NCI-H146 treated with DMSO at 0.1 percent for 48 hours (cell line): ENCODE data around the gene BRS3.
A peak's percentile ranks its signal among the peaks of the same experiment; 100 is the strongest.

Source experiments
- DNase-seq: peaks from one replicate; lab custom pipeline; 2025; ENCODE audit not compliant: unreplicated experiment; lab: John Stamatoyannopoulos, UW

BRS3 gene

DNA sequence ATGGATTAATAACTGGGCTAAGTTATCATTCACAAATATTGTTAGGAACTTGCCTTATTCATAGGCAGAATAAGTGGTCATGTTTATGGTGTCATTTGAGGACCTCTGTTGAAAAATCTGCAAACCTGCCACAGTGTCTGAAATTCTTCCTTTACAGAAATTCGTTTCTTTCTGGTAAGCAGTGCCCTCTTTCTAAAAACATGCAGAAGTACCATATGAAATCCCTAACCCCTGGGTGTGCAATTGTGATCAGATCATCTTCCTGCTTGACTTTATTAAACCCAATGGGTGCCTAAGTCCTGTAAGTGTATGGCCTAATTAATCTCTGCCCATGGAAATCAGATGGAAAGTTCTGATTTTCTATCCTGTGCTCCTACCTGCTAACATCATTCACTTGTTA is 5.3 kb downstream of the BRS3 start:
- DNase-seq: no peak

DNA sequence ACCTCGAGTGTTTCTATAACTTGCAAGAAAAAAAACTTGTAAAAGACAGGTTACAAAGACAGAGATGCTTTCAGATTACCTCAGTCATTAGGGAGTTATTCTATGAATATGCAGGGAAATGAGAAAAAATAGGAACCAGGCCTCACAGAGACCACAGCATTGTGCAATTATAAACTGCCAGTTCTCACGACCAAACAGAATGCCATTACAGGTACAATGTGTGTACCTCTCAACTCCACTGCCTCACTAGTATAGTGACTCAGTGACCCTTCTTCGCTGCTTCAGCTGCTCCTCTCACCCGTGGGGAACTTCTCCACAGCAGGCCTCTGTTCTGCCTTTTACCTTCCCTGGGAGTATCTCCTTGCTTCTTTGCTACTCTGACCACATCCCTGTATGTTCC is 7.3 kb downstream of the BRS3 start:
- no peak for DNase-seq

DNA sequence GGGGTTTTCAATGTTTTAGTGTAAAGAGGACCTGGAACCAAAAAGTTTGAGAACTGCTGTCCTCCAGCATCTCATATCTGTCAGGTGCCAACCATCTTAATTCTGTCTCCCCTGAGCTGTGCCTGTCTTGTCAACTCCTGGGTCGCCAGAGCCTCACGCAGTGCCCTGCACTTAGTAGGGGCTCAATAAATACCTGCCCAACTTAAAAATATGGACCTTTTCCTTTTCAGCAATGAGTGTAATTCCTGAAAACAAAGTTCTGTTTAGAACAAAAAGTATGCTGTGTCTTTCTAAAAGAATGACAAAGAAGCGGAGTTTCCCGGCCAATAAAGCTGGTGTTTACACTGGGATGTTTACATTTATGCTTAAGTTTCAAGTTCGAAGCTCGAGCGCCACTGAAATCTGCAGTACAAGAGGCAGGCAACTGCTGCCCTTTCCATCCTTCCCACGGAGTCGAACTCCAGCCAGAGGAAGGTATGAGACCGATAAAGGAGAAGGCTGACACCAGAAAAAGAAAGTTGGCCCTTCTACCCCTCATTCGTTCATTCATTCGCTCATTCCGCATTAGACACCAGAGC is 8.5 kb downstream of the BRS3 start:
- DNase-seq: no peak

DNA sequence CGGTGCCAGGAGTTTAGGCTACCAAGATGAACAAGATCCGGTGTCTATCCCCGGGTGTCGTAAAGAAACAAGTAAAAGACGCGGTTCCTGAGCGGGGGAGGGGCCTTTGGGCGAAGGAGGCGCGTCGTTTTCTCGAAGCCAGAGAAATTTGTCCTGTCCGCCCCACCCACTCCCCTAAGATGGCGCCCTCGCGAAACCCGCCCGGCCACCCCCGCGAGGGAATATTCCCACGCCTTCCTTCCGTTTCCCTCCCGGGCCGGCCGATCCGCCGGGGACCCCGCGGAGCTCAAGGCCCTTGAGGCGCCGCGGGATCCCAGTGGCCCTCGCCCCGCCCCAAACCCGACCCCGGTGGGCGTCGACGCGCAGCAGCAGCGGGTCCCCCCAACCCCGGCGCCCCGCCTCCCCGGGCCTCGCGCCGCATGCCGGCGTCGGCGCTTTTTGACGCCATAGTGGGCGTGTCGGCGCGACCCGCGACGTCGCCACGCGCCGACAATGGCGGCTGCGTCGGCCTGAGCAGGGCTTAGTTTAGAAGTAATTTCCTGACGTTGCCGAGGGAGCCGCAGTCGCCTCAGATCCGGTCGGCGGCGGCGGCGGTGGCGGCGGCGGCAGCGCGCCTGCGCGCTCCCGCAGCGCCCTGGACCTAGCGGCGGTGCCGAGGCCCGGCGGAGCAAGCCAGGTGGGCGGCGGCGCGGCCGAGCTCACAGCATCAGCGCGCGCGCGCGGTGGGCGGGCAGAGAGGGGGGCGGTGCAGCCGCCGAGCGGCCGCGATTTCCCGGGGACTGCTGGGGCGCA is 9.2 kb downstream of the BRS3 start:
- peak; percentile 46 for DNase-seq

DNA sequence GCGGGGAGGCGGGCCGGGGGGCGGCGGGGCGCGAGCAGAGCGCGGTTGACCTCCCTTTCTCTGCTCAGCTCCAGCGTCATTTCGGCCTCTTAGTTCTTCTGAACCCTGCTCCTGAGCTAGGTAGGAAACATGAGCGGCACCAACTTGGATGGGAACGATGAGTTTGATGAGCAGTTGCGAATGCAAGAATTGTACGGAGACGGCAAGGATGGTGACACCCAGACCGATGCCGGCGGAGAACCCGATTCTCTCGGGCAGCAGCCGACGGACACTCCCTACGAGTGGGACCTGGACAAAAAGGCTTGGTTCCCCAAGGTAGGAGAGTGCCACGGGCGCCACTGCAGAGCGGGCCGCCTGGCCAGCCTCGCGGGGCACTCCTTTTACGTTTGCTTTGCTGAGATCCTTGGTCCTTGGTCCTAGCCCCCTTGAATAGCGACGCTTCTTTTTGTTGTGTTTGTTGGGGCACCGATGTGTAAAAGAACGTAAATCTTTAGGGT is 9.9 kb downstream of the BRS3 start, which contains the start of gene HTATSF1:
TSS of gene HTATSF1 (plus strand) at position 37 of the 497 bp plus-strand sequence. CDS start at position 130, 93 bp downstream.
- DNase-seq: peak; percentile 46

DNA sequence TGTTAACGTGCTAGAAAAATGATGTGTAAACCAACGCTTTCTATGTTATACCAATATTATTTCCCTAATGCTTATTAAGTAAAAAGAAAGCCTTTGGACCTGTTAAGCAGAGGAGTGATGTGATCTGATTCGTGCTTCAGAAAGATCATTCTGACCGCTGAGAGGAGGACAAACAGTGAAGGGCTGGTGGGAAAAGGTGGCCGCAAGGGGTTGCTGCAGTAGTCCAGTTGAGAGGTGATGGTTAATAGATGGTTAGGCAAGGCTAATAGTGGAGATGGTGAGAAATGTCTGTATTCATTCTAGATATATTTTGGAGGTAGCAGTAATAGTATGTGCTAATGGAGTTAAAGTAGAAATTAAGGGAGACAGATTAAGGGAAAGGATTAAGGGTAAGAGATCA is 31.3 kb downstream of the BRS3 start:
- DNase-seq: no peak

DNA sequence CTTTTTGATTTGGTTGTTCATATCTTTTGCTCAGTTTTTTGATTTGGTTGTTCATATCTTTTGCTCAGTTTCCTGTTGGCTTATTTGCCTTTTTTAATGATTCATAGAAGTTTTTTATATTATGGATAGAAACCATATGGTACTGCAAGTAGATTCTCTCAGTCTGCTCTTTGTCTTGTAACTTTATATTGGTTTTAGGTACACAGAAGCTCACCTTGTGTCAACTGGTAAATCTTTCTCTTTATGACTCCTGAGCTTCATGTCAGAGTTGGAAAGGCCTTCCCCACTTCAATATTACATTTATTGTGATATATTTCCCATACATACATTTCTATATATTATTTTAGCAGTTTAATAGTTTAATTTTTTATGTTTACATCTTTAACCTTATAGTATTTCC is 36.0 kb downstream of the BRS3 start:
- no peak for DNase-seq

DNA sequence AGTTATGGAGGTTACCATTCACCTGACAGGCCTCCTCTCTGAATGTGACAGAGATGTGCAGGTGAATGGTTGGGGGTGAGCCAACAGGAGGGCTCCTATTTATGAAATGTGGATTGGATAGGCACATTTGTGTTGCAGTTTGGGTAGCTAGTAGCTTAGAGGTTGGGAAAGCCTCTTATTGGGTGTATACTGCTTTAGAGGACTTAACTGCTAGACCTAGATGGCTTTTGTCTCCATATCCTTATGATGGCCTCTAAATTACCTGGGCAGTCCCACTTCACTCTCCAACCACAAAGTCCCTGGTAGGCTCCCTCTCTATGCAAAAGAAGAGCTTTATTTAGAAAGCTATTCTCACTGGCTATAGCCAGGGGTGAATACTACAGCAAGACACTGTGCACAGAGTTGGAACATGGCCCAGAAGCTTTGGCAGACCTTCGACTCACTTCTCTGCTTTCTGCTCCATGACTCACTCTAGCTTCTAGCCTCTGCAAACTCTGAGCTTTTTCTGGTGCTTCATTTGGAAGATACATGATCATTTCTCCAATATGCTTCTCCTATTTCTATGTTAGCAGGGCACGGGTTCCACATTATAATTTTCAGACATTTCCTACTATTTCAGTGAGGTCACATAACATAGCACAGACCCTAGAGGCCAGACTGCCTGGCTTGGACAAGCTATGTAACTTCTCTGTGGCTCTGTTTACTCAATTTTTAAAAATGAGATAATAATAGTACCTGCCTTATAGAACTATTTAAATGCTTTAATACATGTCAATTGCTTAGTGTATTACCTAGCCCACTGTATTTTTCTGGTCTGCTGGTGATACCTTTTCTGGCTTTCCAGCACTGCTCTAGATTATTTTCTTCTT is 38.2 kb downstream of the BRS3 start:
- DNase-seq: no peak

DNA sequence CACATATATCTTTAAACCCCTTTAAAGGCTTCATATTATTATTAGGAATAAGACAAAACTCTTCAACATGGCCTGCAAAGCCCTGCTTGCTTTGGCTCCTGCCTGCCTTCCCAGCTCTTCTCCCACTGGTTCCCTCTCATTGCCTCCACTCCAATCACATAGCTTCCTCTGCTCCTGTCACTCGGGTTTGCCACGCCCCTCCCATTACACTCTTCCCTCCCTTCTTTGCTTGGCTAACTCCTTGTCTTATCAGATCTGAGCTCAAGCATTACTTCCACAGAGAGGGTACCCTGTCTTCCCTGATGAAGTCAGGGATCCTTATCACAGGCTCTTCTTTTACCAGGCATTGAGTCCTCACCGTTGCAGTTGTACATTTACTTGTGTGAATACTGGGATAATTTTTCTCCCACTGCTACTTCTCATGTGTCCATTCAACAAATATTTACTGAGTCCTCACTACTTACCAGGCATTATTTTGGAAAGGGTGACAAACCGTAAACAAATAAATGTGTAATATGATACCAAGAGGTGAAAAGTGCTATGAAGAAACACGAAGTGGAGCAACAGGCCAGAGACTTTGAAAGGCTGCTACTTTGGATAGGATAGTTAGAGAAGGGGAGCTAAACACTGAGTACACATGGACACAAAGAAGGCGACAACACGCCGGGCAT is 41.0 kb downstream of the BRS3 start:
- DNase-seq: no peak

DNA sequence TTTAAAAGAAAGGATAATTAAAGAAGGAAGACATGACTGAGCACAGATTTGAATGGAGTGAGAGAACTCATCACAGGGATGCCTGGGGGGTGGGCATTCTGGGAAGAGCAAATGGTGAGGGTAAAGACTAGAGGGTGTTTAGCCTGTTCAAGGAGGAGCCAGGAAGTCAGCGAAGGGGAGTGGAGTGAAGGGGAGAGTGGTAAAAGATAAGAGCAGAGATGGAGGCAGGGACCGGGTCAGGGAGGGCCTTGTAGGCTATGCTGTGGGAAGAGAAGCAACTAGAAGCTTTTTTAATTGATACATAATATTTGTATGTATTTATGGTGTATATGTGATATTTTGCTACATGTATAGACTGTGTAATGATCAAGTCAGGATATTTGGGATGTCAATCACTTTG is 42.0 kb downstream of the BRS3 start:
- DNase-seq: no peak

DNA sequence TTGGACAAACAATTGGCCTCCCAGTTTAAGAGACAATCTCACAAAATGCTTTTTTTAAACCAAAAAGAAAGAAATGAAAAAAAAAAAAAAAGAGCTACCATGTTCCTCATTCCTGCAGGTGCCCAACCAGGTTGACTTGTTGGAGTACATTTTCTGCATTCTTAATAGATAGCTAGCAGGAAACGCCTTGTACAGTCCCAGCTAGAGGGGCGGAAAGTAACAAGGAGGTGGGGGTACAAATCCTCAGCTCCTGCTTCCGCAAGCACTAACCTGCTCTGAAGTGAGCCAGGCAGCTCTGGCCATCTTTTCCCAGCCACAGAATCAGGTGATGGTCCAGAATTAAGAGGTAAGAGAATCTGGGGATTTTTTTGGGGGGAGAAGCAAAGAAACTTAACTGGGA is 44.2 kb downstream of the BRS3 start, which contains the start of gene VGLL1:
TSS of gene VGLL1 (plus strand) at position 265 of the 400 bp plus-strand sequence. CDS start 3,806 bp downstream, outside the sequence.
- no peak for DNase-seq

DNA sequence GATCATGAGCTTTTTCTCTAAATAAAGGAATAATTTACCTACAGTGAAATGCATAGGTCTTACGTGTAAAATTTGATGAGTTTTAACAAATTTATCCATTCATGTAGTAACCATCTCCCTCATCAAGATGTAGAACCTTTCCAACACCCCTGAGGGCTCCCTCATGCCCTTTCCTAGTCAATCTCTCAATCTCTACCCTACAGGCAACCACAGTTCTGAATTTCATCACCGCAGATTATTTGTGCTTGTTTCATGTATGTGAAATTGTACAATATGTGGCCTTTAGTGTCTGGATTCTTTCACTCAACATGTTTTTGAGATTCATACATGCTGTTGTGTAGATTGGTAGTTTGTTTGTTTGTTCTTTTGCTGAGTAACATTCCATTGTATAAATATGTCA is 46.4 kb downstream of the BRS3 start:
- no peak for DNase-seq

DNA sequence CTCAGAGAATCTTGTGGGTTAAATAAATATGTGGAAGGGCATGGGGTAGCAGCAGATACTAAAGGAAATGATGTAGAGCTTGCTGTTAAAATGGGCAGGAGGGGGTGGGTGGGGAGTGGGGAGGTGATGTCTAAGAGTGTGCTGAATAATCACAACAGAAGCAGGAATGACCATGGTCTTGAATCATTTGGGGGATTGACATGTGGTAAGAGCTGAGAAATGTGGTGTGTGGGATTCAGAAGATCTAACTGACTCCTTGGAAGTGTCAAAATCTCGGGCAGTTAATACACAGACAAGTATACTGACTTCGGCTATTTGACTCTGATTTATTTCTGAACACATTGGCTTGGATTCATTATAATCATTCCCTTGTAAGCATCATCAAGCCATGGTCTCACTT is 51.1 kb downstream of the BRS3 start:
- no peak for DNase-seq

DNA sequence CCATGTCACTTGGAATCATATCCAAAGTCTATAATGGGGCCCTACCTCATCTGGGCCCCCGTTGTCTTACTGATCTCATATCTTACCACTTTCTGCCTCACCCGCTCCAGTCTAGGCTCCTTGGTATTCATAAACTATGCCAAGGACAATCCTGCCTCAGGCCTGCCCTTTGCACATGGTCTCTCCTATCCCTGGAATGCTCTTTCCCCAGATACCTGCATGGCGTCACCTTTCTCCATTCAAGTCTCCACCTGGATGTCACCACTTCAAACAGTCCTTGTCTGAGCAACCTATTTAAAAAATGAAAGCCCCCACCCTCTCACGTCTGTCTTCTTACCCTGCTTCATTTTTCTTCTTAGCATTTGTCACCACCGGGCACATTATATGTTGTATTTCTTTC is 52.5 kb downstream of the BRS3 start:
- DNase-seq: no peak

DNA sequence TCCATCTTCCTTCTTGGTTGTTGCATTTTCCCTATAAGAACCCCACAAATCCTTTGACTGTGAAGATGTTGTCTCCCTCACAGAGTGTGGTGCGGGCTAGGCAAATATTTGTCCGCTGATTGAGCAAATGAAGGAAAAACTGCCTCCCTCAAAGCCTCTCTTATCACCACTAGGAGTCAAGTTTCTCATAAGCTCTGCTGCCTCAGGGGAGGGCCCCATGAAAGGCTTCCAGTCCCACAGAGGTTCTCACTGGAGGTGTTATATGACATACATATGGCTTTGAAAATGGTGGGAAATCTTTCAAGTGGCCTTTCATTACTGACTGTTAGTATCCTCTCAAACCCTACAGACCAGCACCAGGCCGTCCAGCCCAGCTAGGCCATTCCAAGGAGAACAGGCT is 53.5 kb downstream of the BRS3 start:
- no peak for DNase-seq

DNA sequence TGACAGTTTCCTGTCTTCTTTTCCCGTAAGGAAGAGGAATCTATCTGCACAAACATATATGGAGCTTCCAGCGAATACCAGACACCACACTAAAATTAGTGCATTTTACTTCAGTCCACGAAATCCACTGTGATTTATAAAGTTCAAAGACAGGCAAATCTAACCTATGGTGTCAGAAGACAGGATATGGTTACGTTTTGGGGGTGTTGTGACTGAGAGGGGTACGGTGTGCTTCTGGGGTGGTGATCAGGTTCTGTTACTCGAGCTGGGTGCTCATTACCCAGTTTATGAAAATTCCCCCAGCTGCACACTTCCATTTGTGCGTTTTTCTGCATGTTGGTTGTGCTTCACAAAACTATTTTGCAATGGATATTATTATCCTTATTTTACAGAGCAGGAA is 54.5 kb downstream of the BRS3 start:
- DNase-seq: no peak
